ENCODE results near the gene WDR45.

- TF ChIP-seq ARNT (IDR thresholded peaks at IDR 0.05) (no peak), FOXM1 (IDR thresholded peaks at IDR 0.05; ENCODE audit: borderline replicate concordance) (no peak), FOXK2 (IDR thresholded peaks at IDR 0.05) (no peak), ELF4 (IDR thresholded peaks at IDR 0.05) (no peak), SP1 (IDR thresholded peaks at IDR 0.05) (no peak), SUZ12 (IDR thresholded peaks at IDR 0.05) (no peak), TARDBP (IDR thresholded peaks at IDR 0.05) (no peak), LEF1 (IDR thresholded peaks at IDR 0.05; ENCODE audit: borderline replicate concordance) (no peak), L3MBTL2 (conservative IDR thresholded peaks at IDR 0.05) (no peak), HDGF (IDR thresholded peaks at IDR 0.05; ENCODE audit: borderline replicate concordance) (no peak), NFRKB (IDR thresholded peaks at IDR 0.05) (no peak), PKNOX1 (IDR thresholded peaks at IDR 0.05) (no peak), ZNF384 (IDR thresholded peaks at IDR 0.05) (no peak)
Measured at GRCh38 chrX:49070988-49071387, 8.7 kb downstream of the WDR45 start.

Measured in HEK293T (cell line).